ENCODE data around the gene FOXF1.

The FOXF1 gene

GRCh38 chr16:86498155-86498670 lies 12.1 kb upstream of the FOXF1 start:
- Histone ChIP-seq H3K27ac (ENCODE audit: low read depth, low read length) (peak overlapping the region; percentile 58), H3K4me3 (ENCODE audit: low read depth in 1 of 2, low read length in 2 of 2) (peak overlapping the region in 1 of 2 donors; percentile 21), H3K27me3 (ENCODE audit: control insufficient read depth in 1 of 2, insufficient read depth in 2 of 2, low read length in 2 of 2) (peaks cover 58 to 84% of the 10 kb centered on the region in 2 donors)

GRCh38 chr16:86498671-86499439 lies 11.5 kb upstream of the FOXF1 start:
- H3K9ac ChIP-seq (ENCODE audit: low read depth in 1 of 2, low read length in 2 of 2), result peak overlapping the region in 1 of 2 donors; percentile 32
- H3K27ac ChIP-seq (ENCODE audit: low read depth, low read length), result peak overlapping the region; percentile 58
- H3K4me1 ChIP-seq (ENCODE audit: control insufficient read depth in 1 of 2, insufficient read depth in 2 of 2, low read length in 2 of 2), result no peaks in the 10 kb centered on the region
- no peaks in the 10 kb centered on the region for H3K36me3 ChIP-seq (ENCODE audit: control insufficient read depth in 1 of 2, insufficient read depth in 2 of 2, low read length in 2 of 2)
- H3K9me3 ChIP-seq (ENCODE audit: control insufficient read depth in 1 of 2, low read length in 2 of 2), result no peaks in the 10 kb centered on the region
- peaks cover 57 to 83% of the 10 kb centered on the region in 2 donors for H3K27me3 ChIP-seq (ENCODE audit: control insufficient read depth in 1 of 2, insufficient read depth in 2 of 2, low read length in 2 of 2)
- peak overlapping the region; percentile 16 to 22 for H3K4me3 ChIP-seq (ENCODE audit: low read depth in 1 of 2, low read length in 2 of 2)

More at GRCh38 chr16:86498155-86498670, 12.1 kb upstream of the FOXF1 start:
- Histone ChIP-seq H3K9me3 (ENCODE audit: control insufficient read depth in 1 of 2, low read length in 2 of 2) (no peaks in the 10 kb centered on the region), H3K9ac (ENCODE audit: low read depth in 1 of 2, low read length in 2 of 2) (peak overlapping the region in 1 of 2 donors; percentile 32), H3K36me3 (ENCODE audit: control insufficient read depth in 1 of 2, insufficient read depth in 2 of 2, low read length in 2 of 2) (no peaks in the 10 kb centered on the region), H3K4me1 (ENCODE audit: control insufficient read depth in 1 of 2, insufficient read depth in 2 of 2, low read length in 2 of 2) (no peaks in the 10 kb centered on the region)

GRCh38 chr16:86499440-86499786 lies 10.9 kb upstream of the FOXF1 start:
- Histone ChIP-seq H3K27me3 (ENCODE audit: control insufficient read depth in 1 of 2, insufficient read depth in 2 of 2, low read length in 2 of 2) (peaks cover 60 to 83% of the 10 kb centered on the region in 2 donors), H3K4me1 (ENCODE audit: control insufficient read depth in 1 of 2, insufficient read depth in 2 of 2, low read length in 2 of 2) (peaks cover 0 to 4% of the 10 kb centered on the region in 2 donors), H3K36me3 (ENCODE audit: control insufficient read depth in 1 of 2, insufficient read depth in 2 of 2, low read length in 2 of 2) (no peaks in the 10 kb centered on the region), H3K27ac (ENCODE audit: low read depth, low read length) (no peak overlapping the region), H3K9ac (ENCODE audit: low read depth in 1 of 2, low read length in 2 of 2) (no peak overlapping the region), H3K4me3 (ENCODE audit: low read depth in 1 of 2, low read length in 2 of 2) (peak overlapping the region; percentile 16 to 22), H3K9me3 (ENCODE audit: control insufficient read depth in 1 of 2, low read length in 2 of 2) (no peaks in the 10 kb centered on the region)

DNA sequence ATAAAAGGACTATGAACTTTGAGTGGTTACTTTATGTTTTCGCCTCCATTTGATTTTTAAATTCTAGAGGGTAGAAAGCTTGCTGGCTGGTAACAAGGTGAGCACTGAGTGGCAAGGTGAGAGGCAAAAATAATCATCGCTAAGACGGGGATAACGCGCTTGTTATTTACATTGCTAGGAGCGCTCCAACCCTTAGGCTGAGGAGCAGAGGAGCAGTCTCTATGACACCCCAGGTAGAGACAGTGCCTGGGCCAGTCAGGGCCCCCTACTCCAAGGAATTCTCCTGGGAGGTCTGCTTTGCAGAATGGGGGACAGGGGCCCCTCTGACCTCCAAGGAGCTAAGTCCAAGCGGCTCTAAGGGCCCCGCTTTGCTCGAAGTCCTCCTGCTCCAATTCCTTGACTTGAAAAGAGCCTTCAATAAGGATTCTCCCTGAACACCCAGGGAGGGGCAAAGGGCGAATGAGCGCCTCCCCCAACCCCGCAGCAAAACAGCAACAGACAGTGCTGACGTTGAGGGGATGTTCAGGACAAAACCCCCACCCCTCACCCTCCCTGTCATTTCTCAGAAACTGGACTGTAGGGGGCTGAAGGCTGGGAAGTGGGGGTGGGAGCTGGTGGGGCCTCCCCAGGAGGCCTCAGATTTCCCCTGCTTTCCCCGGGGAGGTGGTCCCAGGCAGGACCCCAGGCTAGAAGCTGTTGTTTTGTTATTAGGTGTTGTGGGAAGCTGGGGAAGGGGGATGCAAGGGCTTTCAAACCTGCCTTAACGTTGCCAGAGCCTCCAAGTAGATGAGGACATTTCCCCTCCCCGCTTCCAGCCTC lies 10.2 kb upstream of the FOXF1 start:
- peak overlapping the region; percentile 62 for H3K27ac ChIP-seq (ENCODE audit: low read depth, low read length)
- no peaks in the 10 kb centered on the region for H3K9me3 ChIP-seq (ENCODE audit: control insufficient read depth in 1 of 2, low read length in 2 of 2)
- peak overlapping the region; percentile 12 to 25 for H3K9ac ChIP-seq (ENCODE audit: low read depth in 1 of 2, low read length in 2 of 2)
- no peaks in the 10 kb centered on the region for H3K36me3 ChIP-seq (ENCODE audit: control insufficient read depth in 1 of 2, insufficient read depth in 2 of 2, low read length in 2 of 2)
- peaks cover 61 to 83% of the 10 kb centered on the region in 2 donors for H3K27me3 ChIP-seq (ENCODE audit: control insufficient read depth in 1 of 2, insufficient read depth in 2 of 2, low read length in 2 of 2)
- no peak overlapping the region for H3K4me3 ChIP-seq (ENCODE audit: low read depth in 1 of 2, low read length in 2 of 2)
- H3K4me1 ChIP-seq (ENCODE audit: control insufficient read depth in 1 of 2, insufficient read depth in 2 of 2, low read length in 2 of 2), result peaks cover 0 to 9% of the 10 kb centered on the region in 2 donors

DNA sequence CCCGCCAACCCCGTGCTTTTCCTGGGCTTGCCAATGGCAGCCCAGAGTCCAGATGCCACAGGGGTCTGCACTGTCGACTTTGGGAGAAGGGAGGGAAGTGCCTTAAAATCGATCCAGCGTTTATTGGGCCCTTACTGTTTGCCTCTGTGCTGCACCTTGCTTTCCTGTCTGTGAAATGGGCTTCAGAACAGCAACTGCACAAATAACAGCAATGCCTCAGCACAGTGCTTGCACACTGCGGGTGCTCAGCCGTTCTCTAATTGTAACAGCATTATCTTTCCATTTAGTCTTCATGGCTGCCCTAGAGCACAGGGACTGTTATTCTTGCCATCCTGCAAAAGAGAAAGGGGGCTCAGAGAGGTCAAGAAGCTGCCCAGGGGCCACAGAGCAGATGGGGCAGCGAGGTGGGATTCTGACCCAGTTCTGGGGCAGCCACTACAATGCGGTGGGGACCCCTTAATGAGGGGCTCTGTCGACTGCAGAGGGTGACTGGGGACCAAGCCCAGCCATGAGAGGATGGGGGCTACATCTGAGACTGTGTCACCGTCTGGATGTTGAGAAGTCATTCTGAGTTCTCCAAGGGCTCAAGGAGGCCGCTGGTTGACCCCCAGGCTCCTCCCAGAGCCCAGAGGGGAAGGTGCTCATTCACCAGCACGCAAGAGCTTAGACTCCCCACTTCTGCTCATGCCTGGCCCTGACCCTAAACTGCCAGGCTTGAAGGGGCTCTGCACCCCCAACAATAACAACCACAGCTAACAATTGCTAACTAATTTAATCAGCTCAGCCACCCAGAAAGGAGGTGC lies 9.4 kb upstream of the FOXF1 start:
- Histone ChIP-seq H3K9ac (ENCODE audit: low read depth in 1 of 2, low read length in 2 of 2) (peak overlapping the region in 1 of 2 donors; percentile 25), H3K4me1 (ENCODE audit: control insufficient read depth in 1 of 2, insufficient read depth in 2 of 2, low read length in 2 of 2) (peaks cover 0 to 10% of the 10 kb centered on the region in 2 donors), H3K27me3 (ENCODE audit: control insufficient read depth in 1 of 2, insufficient read depth in 2 of 2, low read length in 2 of 2) (peaks cover 56 to 82% of the 10 kb centered on the region in 2 donors), H3K27ac (ENCODE audit: low read depth, low read length) (peak overlapping the region; percentile 62), H3K4me3 (ENCODE audit: low read depth in 1 of 2, low read length in 2 of 2) (no peak overlapping the region), H3K36me3 (ENCODE audit: control insufficient read depth in 1 of 2, insufficient read depth in 2 of 2, low read length in 2 of 2) (no peaks in the 10 kb centered on the region), H3K9me3 (ENCODE audit: control insufficient read depth in 1 of 2, low read length in 2 of 2) (no peaks in the 10 kb centered on the region)

DNA sequence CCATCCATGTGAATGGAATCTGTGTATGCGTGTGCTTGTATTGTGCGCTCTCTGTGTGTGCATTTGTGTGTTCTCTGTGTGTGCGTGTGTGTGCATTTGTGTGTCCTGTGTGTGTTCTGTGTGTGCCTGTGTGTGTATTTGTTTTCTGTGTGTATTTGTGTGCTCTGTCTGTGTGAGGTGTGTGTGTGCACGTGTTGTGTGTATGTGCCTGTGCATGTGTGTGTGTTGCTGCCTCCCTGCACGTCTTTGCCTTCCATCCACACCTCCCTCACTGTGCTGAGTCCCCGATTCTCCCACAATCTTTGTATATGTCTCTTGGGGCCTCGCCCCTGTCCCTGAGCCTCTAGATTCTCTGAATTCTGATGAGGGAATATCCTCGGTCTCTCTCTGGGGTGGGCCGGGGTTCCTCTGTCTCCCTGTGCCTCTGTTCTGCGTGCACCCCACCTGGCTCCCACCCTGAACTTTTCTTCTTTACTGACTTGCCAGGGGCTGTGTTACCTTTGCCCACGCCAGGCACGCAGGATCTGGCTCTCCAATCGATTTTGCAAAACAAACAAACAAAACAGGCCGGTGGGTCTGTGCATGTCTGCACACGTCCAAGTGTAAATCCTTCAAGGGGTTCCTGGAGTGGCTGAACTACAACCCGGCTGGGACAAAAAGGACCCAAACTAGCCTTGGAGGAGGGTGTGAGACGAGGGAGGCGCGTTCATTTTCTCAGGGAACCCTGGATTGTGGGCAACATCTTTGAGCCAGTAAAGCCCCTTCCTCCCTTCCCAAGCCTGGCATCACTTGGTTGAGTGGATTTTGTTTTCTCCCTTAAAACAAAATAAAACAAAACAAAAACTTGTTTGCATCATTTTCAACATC lies 8.1 kb upstream of the FOXF1 start:
- Histone ChIP-seq H3K4me3 (ENCODE audit: low read depth in 1 of 2, low read length in 2 of 2) (peak overlapping the region in 1 of 2 donors; percentile 22), H3K9ac (ENCODE audit: low read depth in 1 of 2, low read length in 2 of 2) (peak overlapping the region in 1 of 2 donors; percentile 3), H3K27ac (ENCODE audit: low read depth, low read length) (peak overlapping the region; percentile 54)

GRCh38 chr16:86502856-86503748 lies 7.2 kb upstream of the FOXF1 start:
- peaks cover 0 to 10% of the 10 kb centered on the region in 2 donors for H3K4me1 ChIP-seq (ENCODE audit: control insufficient read depth in 1 of 2, insufficient read depth in 2 of 2, low read length in 2 of 2)
- H3K4me3 ChIP-seq (ENCODE audit: low read depth in 1 of 2, low read length in 2 of 2), result peak overlapping the region in 1 of 2 donors; percentile 22
- no peaks in the 10 kb centered on the region for H3K36me3 ChIP-seq (ENCODE audit: control insufficient read depth in 1 of 2, insufficient read depth in 2 of 2, low read length in 2 of 2)
- H3K27me3 ChIP-seq (ENCODE audit: control insufficient read depth in 1 of 2, insufficient read depth in 2 of 2, low read length in 2 of 2), result peaks cover 69 to 92% of the 10 kb centered on the region in 2 donors
- peak overlapping the region; percentile 54 for H3K27ac ChIP-seq (ENCODE audit: low read depth, low read length)
- H3K9me3 ChIP-seq (ENCODE audit: control insufficient read depth in 1 of 2, low read length in 2 of 2), result no peaks in the 10 kb centered on the region
- H3K9ac ChIP-seq (ENCODE audit: low read depth in 1 of 2, low read length in 2 of 2), result no peak overlapping the region

More for the DNA sequence above, 8.1 kb upstream of the FOXF1 start:
- no peaks in the 10 kb centered on the region for H3K36me3 ChIP-seq (ENCODE audit: control insufficient read depth in 1 of 2, insufficient read depth in 2 of 2, low read length in 2 of 2)
- H3K27me3 ChIP-seq (ENCODE audit: control insufficient read depth in 1 of 2, insufficient read depth in 2 of 2, low read length in 2 of 2), result peaks cover 60 to 85% of the 10 kb centered on the region in 2 donors
- H3K4me1 ChIP-seq (ENCODE audit: control insufficient read depth in 1 of 2, insufficient read depth in 2 of 2, low read length in 2 of 2), result peaks cover 0 to 10% of the 10 kb centered on the region in 2 donors
- no peaks in the 10 kb centered on the region for H3K9me3 ChIP-seq (ENCODE audit: control insufficient read depth in 1 of 2, low read length in 2 of 2)

DNA sequence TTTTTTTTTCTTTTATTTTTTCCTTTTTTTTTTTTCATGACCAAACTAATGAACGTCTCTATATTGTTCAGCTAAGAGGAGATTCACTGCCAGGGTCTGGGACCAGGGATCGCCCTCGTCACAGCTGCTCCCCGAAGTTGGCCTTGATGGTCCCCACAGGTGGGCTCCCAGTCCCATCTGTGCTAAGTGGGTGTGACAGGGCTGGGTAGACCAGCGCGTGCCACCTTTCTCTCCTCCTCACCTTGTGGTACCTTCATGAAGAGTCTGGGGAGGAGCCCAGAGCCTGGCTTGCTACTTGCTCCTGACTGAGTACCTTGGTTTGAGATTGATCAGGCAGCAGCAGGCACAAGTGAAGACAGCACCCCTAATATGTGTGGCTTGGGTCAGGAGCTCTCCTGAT lies 6.5 kb upstream of the FOXF1 start:
- H3K36me3 ChIP-seq (ENCODE audit: control insufficient read depth in 1 of 2, insufficient read depth in 2 of 2, low read length in 2 of 2), result no peaks in the 10 kb centered on the region
- H3K27me3 ChIP-seq (ENCODE audit: control insufficient read depth in 1 of 2, insufficient read depth in 2 of 2, low read length in 2 of 2), result peaks cover 75 to 91% of the 10 kb centered on the region in 2 donors
- peak overlapping the region; percentile 22 to 34 for H3K4me3 ChIP-seq (ENCODE audit: low read depth in 1 of 2, low read length in 2 of 2)
- peaks cover 0 to 11% of the 10 kb centered on the region in 2 donors for H3K4me1 ChIP-seq (ENCODE audit: control insufficient read depth in 1 of 2, insufficient read depth in 2 of 2, low read length in 2 of 2)
- no peaks in the 10 kb centered on the region for H3K9me3 ChIP-seq (ENCODE audit: control insufficient read depth in 1 of 2, low read length in 2 of 2)
- peak overlapping the region; percentile 66 for H3K27ac ChIP-seq (ENCODE audit: low read depth, low read length)
- peak overlapping the region; percentile 26 to 38 for H3K9ac ChIP-seq (ENCODE audit: low read depth in 1 of 2, low read length in 2 of 2)
